Stomach smooth muscle (tissue), 2 donors: ENCODE measurements around the gene ARMCX5.

Experiments used
- H3K27ac ChIP-seq: one replicate; pipeline ENCODE4 v1.7.0; 2013; ENCODE audit warnings: mild to moderate bottlenecking, low read length, inconsistent platforms
- H3K27me3 ChIP-seq, 2 donors: one replicate each; pipeline ENCODE4 v1.7.0; 2013; ENCODE audit warnings: low read length in 2 of 2; ENCODE audit not compliant: insufficient read depth in 2 of 2, control insufficient read depth in 1 of 2
- H3K36me3 ChIP-seq, 2 donors: one replicate each; pipeline ENCODE4 v1.7.0; 2013; ENCODE audit warnings: low read length in 2 of 2; ENCODE audit not compliant: control insufficient read depth in 2 of 2, insufficient read depth in 2 of 2
- H3K4me1 ChIP-seq: one replicate; pipeline ENCODE4 v1.7.0; 2013; ENCODE audit warnings: low read length; ENCODE audit not compliant: control insufficient read depth, insufficient read depth
- H3K4me3 ChIP-seq, 2 donors: one replicate each; pipeline ENCODE4 v1.7.0; 2013; ENCODE audit warnings: low read length in 2 of 2
- H3K9ac ChIP-seq, 2 donors: one replicate each; pipeline ENCODE4 v1.7.0; 2013; ENCODE audit warnings: low read length in 2 of 2, mild to moderate bottlenecking in 1 of 2
- H3K9me3 ChIP-seq, 2 donors: one replicate each; pipeline ENCODE4 v1.7.0; 2013; ENCODE audit warnings: low read length in 2 of 2; ENCODE audit not compliant: control insufficient read depth in 2 of 2
- donor health status: healthy.
- donor health status: Pancreatic carcinoma.

Gene ARMCX5

DNA sequence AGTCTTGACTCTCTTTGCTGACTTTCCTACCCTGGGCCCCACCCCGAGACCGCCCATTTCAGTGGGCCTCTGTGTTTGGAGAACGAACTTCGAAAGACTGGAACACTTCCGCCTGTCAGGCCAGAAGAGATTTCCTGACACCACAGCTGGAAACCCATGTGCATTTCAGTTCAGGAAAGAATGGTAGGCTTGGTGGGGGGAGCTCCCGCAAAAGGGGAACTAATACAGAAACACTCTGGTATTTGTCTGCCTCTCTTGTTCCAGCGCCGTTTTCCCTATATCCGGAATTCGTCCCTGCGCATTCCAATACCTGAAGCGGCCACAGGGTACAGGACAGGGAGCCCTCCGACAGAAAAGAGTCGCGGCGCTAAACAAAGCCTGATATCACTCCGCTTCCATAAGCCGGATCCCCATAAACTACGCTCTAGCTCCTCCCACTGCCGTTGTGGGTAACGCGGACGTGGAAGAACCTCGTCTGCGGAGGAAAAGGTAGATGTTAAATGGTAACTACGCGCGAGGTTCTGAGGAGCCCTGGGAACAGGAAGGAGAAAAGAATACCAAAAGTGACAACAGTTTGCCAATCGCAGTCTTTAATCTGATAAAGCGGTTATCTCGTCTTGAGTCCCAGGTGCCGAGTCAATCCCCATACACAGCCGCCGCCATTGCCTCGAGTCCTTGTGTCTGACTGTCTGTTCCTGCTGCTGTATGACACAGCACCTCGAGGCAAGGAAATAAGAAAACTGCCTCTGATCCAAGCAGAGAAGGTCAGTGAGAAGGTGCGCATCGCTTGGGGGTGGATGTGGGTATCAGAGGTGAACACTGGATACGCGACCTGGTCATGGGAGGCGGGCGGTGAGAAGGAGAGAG, at the start of gene ARMCX5:
Gene ARMCX5, plus strand, starts transcription at position 432 of the 867 bp plus-strand sequence. CDS start 2,627 bp downstream, outside the sequence.
- Histone ChIP-seq H3K4me1 (peaks cover 6% of the 10 kb centered on the region), H3K27me3 (peaks cover 0 to 6% of the 10 kb centered on the region in 2 donors), H3K36me3 (peaks cover 3 to 4% of the 10 kb centered on the region in 2 donors), H3K9me3 (no peaks in the 10 kb centered on the region), H3K27ac (peak within 1 kb of the TSS; percentile 58), H3K9ac (peak within 1 kb of the TSS; percentile 80 to 82), H3K4me3 (peak within 1 kb of the TSS; percentile 87 to 95)

DNA sequence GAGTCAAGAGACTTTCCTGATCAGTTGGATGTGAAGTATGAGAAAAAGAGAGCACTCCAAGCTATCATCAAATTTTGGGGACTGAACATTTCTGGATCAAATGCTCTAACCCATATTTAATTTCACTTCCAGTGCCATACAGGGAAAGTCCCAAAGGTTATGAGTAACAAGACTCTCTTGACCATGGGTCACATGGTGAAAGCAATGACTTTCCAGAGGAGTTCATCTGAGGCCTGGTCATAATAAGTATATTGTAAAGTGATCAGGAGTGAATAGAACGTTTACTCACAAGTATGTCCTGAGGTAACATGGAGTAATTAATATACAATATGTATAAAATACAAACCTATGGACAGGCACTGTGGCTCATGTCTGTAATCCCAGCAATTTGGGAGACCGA, 40.7 kb upstream of the ARMCX5 start:
- peaks cover 0 to 7% of the 10 kb centered on the region in 2 donors for H3K27me3 ChIP-seq
- no peaks in the 10 kb centered on the region for H3K36me3 ChIP-seq
- no peak overlapping the region for H3K27ac ChIP-seq
- H3K9me3 ChIP-seq = no peaks in the 10 kb centered on the region
- no peaks in the 10 kb centered on the region for H3K4me1 ChIP-seq
- H3K9ac ChIP-seq = no peak overlapping the region
- no peak overlapping the region for H3K4me3 ChIP-seq

DNA sequence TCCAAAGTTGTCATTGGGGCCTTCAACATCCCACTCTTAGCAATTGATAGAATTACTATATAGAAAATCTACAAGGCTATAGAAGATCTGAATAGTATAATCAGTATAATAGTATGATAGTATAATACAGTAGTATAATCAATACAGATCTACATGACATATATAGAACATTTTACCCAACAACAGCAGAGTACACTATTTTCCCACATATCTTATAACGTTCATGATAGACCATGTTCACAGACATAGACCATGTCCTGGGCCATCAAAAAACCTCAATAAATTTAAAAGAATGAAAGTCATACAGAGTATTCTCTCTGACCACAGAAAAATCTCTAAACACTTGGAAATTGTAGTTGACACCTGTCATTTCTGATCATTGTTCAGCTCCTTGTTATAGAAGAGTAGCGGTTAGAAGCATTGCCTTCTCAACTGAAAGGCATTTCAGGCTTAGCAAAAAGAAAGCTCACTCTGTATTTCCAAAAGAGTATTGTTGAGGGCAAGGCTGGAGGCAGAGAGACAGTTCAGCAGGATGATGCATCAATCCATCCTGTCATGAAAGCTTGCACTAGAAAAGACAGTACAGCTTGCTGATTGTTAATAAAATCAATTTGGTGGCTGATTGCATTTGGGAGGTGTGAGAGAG, 38.8 kb upstream of the ARMCX5 start:
- no peak overlapping the region for H3K9ac ChIP-seq
- no peak overlapping the region for H3K27ac ChIP-seq
- H3K36me3 ChIP-seq = no peaks in the 10 kb centered on the region
- no peak overlapping the region for H3K4me3 ChIP-seq
- H3K9me3 ChIP-seq = no peaks in the 10 kb centered on the region
- no peaks in the 10 kb centered on the region for H3K4me1 ChIP-seq
- peaks cover 0 to 6% of the 10 kb centered on the region in 2 donors for H3K27me3 ChIP-seq

DNA sequence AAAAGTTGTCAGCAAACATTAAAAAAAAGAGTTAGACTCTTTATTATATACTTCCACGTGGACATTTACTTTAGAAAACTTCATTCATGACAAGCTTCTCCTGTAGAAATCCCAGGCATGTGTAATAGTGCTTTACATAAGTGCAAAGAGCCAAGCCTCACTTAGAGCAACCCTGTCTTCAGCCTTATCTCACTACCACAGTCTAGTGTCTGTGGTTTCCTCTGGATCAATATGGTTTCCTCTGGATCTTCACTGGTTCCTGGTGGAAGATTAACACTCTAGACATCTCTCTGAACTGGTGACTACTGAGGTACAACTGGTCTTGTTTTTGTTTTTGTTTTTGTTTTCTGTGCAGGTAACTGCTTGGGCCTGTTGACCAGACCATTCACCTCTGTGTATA, 18.4 kb upstream of the ARMCX5 start:
- H3K4me1 ChIP-seq = no peaks in the 10 kb centered on the region
- no peak overlapping the region for H3K27ac ChIP-seq
- no peak overlapping the region for H3K9ac ChIP-seq
- no peaks in the 10 kb centered on the region for H3K9me3 ChIP-seq
- no peak overlapping the region for H3K4me3 ChIP-seq
- no peaks in the 10 kb centered on the region for H3K27me3 ChIP-seq
- no peaks in the 10 kb centered on the region for H3K36me3 ChIP-seq

DNA sequence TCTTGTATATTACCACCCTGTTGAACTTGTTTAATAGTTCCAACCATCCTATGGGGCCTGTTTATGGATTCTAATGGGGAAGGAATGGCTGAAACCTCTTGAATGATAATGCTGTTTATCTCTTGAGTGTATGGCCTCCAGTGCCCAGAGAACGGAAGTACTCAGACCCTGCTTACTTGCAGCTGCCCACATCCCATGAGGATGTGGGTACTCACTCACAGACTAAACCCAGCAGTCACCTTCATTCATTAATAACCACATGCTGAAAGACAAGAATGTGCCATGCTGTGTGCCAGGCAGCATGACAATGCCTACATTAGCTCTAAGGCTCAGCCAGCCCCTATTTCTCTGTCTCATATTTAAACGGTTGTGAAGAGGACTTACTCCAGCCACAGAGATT, 5.9 kb upstream of the ARMCX5 start:
- H3K36me3 ChIP-seq = no peaks in the 10 kb centered on the region
- H3K9me3 ChIP-seq = no peaks in the 10 kb centered on the region
- no peak overlapping the region for H3K27ac ChIP-seq

DNA sequence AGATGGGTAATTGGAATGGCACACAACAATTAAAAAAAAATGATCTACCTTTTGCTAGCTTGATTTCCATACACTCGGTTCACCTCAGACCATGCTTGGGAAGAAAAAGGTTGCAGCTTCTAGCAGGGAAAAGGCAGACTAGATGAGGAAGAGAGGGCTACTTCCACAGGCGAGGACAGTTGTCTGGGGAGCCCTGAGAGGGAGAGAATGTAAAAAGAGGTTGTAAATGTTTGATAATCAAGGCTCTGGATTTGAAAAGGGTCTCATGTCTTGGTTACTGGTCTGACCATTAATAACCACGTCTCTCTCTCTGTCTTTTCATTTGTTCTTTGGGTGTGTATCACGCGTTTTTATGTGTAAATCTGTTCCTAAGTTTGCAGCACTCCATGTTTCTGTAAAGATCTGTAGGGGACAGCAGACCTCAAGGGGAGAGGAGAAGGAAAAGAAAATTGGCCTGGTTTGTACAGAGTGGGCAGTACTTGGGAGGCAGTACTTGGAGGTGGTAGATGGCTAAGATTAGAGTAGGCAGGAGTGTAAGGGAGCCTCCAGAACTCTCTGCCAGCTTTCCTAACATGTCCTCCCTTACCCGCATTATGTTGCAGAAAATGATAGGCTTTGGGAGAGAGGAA, 750 bp downstream of the ARMCX5 start:
- Histone ChIP-seq H3K4me3 (peak overlapping the region; percentile 87 to 95), H3K9ac (peak overlapping the region; percentile 80 to 82), H3K9me3 (no peaks in the 10 kb centered on the region), H3K36me3 (peaks cover 3 to 4% of the 10 kb centered on the region in 2 donors), H3K27ac (peak overlapping the region; percentile 58), H3K4me1 (peaks cover 6% of the 10 kb centered on the region), H3K27me3 (peaks cover 0 to 6% of the 10 kb centered on the region in 2 donors)

More for the DNA sequence above, 5.9 kb upstream of the ARMCX5 start:
- Histone ChIP-seq H3K4me1 (no peaks in the 10 kb centered on the region), H3K9ac (no peak overlapping the region), H3K27me3 (peaks cover 0 to 3% of the 10 kb centered on the region in 2 donors), H3K4me3 (no peak overlapping the region)

DNA sequence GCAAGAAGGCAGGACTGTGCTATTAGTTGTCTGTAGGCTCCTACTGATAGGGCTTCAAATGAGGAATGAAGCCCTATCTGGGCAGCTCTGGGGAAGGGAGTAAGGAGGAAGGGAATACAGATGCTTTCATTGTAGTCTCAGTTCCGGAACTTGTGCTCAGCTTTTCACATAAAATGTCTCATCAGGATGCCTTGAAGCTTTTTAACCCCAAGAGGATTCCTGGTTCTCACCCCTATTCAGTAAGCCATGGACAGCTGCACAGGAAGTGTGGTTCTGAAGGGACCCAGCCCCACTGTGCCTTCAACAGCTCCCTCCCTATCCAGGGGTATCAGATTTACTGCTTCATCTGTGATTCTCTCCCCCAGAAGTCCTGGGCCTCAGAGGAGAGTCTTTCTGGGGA, 5.0 kb downstream of the ARMCX5 start:
- H3K27me3 ChIP-seq = peaks cover 0 to 4% of the 10 kb centered on the region in 2 donors
- H3K36me3 ChIP-seq = peaks cover 3 to 4% of the 10 kb centered on the region in 2 donors
- no peak overlapping the region for H3K27ac ChIP-seq
- no peak overlapping the region for H3K9ac ChIP-seq
- H3K4me1 ChIP-seq = peaks cover 6% of the 10 kb centered on the region
- no peak overlapping the region for H3K4me3 ChIP-seq
- H3K9me3 ChIP-seq = no peaks in the 10 kb centered on the region

DNA sequence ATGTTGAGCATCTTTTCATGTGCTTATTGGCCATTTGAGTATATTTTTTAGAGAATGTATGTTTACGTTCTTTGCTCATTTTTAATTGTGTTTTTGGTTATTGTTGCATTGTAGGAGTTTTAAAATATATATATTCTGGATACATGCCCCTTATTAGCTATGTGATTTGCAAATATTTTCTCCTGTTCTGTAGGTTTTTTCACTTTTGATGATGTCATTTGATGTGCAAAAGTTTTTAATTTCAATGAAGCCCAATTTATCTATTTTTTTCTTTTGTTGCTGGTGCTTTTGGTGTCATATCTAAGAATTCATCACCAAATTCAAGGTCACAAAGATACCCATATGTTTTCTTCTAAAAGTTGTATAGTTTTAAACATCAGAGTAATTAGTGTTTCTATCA, 6.8 kb downstream of the ARMCX5 start:
- peaks cover 3 to 4% of the 10 kb centered on the region in 2 donors for H3K36me3 ChIP-seq
- H3K27ac ChIP-seq = no peak overlapping the region
- no peak overlapping the region for H3K9ac ChIP-seq
- no peak overlapping the region for H3K4me3 ChIP-seq
- H3K27me3 ChIP-seq = peaks cover 0 to 2% of the 10 kb centered on the region in 2 donors
- H3K4me1 ChIP-seq = peaks cover 3% of the 10 kb centered on the region
- H3K9me3 ChIP-seq = no peaks in the 10 kb centered on the region

DNA sequence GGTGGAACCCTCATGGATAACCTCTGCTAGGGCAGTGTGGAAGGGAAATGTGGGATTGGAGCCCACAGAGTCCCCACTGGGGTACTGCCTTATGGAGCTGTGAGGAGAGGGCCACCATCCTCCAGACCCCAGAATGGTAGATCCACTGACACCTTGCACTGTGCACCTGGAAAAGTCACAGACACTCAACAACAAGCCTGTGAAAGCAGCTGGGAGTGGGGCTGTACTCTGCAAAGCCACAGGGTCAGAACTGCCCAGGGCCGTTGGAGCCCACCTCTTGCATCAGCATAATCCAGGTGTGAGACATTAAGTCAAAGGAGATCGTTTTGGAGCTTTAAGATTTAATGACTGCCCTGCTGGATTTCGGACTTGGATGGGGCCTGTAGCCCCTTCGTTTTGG, 11.6 kb downstream of the ARMCX5 start:
- Histone ChIP-seq H3K9ac (no peak overlapping the region), H3K9me3 (no peaks in the 10 kb centered on the region), H3K4me1 (no peaks in the 10 kb centered on the region), H3K27ac (no peak overlapping the region), H3K4me3 (no peak overlapping the region), H3K27me3 (peaks cover 0 to 2% of the 10 kb centered on the region in 2 donors), H3K36me3 (no peaks in the 10 kb centered on the region)

DNA sequence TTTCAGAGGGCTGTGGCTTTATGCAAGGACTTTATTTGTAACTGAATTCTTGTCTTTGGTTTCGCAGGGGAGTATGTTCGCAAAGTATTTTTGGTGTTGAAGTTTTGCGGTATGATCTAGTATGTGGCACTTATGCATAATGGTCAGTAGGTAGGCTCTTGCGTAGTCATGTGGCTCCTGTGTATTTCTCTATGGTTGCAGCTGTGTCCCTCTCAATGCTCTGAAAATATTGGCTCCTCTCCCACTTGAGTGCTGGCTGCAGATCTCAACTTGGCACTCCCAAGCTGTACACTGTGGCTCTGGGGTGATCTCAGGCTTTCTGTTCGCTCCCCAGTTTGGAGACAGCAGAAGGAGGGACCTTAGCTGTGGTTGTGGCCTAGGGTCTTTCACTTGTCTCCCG, 24.8 kb downstream of the ARMCX5 start:
- no peaks in the 10 kb centered on the region for H3K4me1 ChIP-seq
- peaks cover 0 to 5% of the 10 kb centered on the region in 2 donors for H3K9me3 ChIP-seq
- no peaks in the 10 kb centered on the region for H3K36me3 ChIP-seq
- H3K4me3 ChIP-seq = no peak overlapping the region
- H3K27me3 ChIP-seq = no peaks in the 10 kb centered on the region
- no peak overlapping the region for H3K9ac ChIP-seq
- no peak overlapping the region for H3K27ac ChIP-seq
